GM21825 (cell line): ENCODE results near the gene KCNJ6.

Source experiments
- ATAC-seq: cut with Tn5 transposase; IDR thresholded peaks from one replicate; pipeline ENCODE4 v1.9.1; 2021; ENCODE audit warnings: mild to moderate bottlenecking, moderate library complexity; ENCODE audit not compliant: unreplicated experiment

Gene KCNJ6

GRCh38 chr21:37905291-37905690 lies 11.0 kb downstream of the KCNJ6 start:
- no peak for ATAC-seq

GRCh38 chr21:37904856-37905255 lies 11.4 kb downstream of the KCNJ6 start:
- ATAC-seq = no peak

DNA sequence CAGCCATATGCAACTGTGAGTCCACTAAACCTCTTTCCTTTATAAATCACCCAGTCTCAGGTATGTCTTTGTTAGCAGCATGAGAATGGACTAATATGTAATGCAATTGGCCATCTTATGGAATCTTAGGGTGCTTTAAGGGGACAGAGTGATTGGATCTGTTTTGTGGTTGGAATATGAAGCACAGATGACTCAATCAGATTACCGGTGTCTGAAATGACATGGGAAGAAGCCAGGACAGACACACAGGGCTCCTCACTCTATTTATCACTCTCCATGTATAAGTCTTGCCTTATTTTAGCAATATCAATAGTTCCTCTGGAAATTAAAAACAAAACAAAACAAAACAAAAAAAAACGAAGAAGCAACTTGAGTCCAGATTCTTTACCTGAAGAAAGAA lies 12.9 kb downstream of the KCNJ6 start:
- no peak for ATAC-seq

DNA sequence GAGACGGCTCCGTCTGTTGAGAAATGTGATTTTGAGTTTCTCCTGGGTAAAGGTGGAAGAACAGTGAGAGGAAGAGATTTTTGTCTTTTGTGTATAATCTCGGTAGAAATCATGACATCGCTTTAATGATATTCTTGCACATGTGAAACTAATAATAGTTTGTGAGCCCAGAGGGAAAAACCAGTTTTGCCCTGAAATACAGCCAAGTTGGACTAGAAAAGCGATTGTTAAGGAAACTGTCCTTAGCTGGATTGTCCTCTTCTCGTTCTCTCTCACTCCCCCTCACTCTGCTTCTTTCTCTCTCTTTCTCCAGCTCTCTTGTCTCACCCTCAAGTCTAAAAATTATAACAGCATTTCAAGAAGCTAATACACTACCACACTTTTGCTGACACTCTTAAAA lies 17.1 kb downstream of the KCNJ6 start:
- no peak for ATAC-seq

GRCh38 chr21:37896788-37897187 lies 19.5 kb downstream of the KCNJ6 start:
- no peak for ATAC-seq

DNA sequence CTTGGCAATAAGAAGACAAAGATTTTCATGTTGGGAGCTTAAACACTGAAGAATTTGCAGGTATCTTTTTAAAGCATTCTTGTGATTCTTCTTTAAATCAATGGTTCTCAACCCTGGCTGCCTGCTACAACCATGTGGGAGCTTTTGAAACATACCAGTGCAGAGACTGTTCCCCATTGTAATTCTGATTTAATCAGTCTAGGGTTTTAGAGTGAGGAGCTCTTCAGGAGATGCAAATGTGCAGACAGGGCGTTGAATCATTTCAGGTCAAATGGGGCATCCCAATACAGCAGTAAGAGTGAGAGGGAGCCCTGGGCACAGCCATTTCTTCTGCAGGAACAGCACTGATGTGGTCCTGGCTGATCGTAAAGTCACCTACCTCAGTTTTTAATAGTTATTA lies 24.3 kb downstream of the KCNJ6 start:
- ATAC-seq = no peak

DNA sequence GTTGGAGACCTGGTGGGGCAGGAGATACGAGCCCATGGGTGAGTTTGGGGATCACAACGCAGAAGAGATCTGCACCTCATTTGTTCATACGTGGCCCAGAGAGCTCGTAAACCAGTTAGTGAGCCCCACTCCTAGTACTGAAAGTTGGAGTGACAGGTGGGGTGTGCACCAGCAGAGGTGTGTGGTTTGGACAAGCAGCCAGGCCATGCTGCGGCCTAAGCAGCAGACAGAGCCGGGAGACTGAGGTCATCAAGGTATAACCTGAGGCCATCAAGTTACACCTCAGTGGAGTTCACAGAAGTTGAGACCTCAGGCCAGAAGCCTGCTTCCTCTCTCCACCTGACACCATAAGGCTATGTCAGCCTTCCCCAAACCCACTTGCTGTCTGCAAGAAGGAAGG lies 27.6 kb downstream of the KCNJ6 start:
- no peak for ATAC-seq

DNA sequence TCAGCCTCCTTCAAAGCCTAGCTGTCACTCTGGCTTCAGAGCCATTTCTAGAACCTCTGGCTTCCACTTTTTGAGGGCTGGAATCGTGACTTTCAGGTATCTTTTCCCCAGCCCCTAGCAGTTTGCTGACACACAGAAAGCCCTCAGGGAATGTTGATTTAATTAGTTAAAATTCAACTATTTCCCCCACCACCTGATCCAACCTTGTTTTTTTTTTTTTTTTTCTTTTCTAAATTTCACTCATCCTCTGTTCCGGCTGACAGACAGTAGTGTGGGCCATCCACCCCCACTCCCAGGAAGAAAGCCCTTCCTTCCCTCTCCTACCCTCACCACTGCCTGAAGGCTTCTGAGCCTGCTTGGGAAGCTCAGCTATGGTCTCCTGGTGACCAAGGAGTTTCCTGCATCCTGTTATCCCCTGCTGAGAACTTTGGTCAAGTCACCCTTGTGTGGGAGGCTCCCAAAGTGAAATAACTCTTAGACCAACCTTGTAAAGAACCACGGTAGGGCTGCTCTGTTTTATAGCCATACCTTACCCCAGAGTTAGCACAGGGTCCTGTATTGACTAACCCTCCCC lies 29.4 kb downstream of the KCNJ6 start:
- ATAC-seq = no peak

DNA sequence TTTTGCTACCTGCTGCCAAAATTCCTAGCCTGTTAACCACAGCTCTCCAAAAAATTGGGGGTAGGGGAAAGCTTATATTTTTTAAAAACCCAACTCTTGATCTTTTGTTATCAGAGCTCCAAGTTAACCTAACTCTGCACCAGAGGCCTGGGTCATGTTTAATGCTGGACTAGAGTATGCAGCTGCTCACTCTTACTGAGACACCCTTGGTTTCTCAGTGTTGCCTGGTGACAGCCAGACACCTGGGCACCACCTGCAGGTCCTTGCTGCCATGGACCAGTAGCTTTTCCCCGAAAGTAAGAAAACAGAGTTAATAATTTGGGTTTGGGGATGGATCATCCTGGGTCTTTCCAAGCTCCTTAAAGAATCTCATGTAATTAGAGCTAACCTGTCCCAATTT lies 30.1 kb downstream of the KCNJ6 start:
- no peak for ATAC-seq

GRCh38 chr21:37878946-37879660 lies 37.2 kb downstream of the KCNJ6 start:
- ATAC-seq = no peak

- ATAC-seq = no peak
Observed at GRCh38 chr21:37877888-37878684, 38.2 kb downstream of the KCNJ6 start.

GRCh38 chr21:37877171-37877570 lies 39.1 kb downstream of the KCNJ6 start:
- ATAC-seq = no peak

DNA sequence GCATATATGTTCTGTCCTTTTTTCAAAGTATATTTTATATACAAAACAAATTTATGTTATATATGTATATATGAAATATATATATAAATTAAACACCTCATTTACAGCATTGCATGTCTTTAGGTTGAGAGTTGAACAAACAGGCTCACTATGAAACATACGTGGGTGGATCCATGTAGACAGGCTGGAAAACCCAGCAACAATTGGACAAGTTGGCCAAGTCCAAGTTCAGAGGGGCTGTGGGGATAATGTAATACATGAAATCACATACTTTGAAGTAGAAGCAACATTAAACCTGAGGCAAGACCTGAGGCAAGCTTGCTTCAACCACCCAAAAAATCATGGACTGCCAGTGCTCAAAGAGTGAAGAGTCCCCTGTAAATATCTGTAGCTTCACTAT lies 39.7 kb downstream of the KCNJ6 start:
- ATAC-seq = no peak

DNA sequence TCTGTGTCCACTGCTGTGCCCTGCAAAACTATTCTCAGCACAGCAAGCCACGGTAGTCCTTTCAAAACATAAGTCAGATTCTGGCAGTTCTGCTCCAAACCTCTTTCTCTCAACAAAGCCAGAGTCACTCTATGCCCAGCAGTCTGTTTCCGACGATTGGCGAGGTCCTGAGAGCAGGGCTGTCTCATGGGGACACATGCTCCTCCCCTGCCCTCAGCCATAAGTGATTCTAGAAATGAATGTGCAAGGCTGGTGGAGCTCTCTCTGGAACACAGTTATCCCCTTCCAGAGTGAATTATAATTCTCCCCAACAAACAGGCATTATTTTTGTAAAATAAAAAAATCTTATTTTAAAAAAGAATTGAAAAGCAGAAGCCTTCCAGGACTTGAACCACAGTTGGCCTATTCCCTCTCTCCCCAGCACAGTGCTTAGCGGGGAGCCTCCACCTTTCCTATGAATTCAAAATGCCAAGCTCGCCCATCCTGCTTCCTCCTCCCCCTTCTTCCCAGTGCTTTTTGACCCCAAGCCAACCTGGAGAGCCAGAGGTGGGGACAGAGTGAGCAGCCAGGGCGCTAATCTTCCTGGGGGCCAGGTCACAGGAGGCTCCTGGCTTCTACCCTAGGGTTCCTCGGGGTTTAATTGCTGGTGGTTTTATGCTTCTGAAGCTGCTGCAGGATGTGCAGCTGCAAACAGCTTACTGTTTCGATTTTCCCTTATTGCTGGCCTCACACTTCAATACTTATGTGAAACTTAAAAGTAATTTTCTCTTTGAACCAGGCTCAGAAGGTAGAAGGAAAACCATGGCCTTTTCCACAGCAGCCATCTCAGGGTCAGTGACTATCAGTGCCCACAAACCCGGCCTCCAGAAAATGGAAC lies 41.1 kb downstream of the KCNJ6 start:
- no peak for ATAC-seq

DNA sequence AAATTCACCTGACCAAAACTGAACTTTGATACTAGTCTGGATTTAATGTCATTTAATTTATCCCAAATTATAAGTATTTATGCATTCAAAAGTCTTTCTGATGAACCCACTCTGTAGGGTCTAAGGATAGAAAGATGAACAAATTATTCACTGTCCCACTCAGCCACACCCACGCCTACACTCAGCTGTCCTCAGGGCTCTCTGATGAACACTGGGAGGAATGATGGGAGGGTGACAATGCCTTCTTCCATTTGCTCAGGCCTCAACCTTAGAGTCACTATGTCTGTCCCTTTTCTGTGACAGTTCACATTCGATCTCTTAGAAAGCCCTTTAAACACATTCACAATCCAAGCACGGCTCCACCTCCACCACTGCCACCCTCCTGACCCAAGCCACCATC lies 41.8 kb downstream of the KCNJ6 start:
- no peak for ATAC-seq

- no peak for ATAC-seq
Observed at GRCh38 chr21:37873655-37874054, 42.6 kb downstream of the KCNJ6 start.

DNA sequence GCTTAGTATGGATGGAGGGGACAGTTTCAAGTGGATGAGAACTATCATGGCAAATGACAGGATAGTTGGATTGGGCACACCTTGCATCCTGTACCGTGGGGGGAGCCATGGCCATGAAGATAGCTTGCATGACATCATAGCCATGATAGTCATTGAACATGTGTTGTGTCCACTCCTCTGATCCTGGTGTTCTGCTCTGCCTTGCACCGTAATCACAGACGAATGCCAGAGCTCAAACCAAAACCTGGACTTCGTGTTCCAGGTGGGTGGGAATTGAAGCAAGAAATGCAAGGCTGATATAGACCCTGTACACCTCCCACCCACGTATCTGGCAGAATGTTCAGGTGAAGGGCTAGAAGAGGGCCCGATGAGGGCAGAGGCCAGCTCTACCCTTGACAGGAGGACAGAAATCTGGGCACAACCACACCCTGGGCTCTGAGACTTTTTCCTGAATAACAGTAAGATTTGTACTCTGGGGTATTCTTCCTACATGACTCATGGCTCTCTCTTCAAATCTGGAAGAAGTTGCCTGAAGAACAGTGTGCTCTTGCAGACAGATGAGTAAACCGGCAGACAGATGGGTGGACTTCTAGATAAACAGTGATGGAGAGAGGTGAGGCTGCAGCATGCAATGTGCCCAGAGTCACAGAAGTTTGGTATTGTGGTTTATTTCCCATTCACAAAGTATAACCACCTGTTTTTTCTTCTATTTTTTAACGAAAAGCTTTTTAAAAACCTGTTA lies 45.0 kb downstream of the KCNJ6 start:
- ATAC-seq = no peak

DNA sequence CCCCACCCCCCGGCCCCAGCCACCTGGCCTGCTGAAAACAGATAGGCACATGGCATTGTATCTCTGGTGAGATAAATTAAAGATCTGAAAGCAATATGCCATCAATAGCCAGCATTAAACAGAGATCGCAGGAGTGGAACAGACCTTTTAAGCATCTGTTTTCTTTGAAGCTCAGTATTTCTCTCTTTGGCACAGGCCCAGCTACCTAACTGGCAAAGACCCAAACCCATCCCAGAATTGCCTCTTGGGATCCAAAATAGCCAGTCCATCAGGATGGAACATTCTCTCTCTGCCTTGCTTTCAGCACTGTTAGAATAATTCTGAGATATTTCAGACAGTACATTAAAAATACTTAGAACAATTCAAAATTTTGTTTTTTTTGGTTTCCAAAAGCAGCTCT lies 46.0 kb downstream of the KCNJ6 start:
- no peak for ATAC-seq

DNA sequence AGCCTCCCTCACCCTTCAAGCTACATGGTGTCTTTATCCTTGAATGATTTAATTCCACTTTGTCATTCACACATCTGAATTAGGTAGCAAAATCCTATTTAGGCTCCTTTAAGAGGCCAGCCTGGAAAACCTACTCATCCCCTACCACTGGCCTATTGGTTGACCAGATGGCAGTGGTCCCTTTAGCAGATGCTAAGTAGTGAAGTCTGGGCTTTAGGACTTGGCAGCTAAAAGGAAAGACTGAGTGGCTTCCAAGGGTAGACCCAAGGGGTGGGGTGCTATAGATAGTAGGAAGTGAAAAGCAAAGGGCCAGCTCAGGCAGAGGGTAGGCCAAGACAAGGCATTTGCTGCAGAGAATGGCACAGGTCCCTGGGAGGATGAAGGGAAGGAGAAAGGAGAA lies 46.6 kb downstream of the KCNJ6 start:
- no peak for ATAC-seq

- ATAC-seq = no peak
Observed at GRCh38 chr21:37868446-37869295, 47.6 kb downstream of the KCNJ6 start.
